ENCODE data around the gene HSPA1A. TPM values are rescaled to one million over a fixed set of nuclear protein-coding genes. Genes with fewer than 3 reads are reported as not detected.
"Not testable (repeated sequence)": the region's sequence is repeated elsewhere in the genome, so short reads cannot be mapped to it uniquely, and the experiment has no call there.

HSPA1A gene
- total RNA-seq, 1 donor from 2014 or later: 28.1 TPM

DNA sequence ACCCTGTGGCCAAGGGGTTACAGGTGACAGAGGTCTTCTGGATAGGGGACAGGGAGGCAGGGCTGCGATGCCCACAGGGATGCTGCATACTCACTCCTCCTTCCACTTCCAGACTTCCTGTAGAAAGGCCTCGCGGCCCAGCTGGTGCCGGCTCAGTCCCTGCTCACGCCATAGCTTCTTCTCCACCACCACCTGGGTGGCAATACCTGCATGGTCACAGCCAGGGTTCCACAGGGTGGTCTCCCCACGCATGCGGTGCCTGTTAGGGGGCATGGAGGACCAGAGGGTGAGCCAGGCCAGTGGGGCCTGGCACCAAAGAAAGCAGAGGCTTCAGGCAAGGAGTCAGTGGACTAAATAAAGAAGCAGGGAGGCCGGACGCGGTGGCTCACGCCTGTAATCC, 29.9 kb upstream of the HSPA1A start:
- DNase-seq (no peak), ATAC-seq (ENCODE audit: low read depth) (no peak)
- Mint-ChIP-seq H3K4me3 (no peak overlapping the region), H3K27me3 (no peaks in the 10 kb centered on the region), H3K27ac (no peak overlapping the region), H3K36me3 (ENCODE audit: low read depth) (peaks cover 56% of the 10 kb centered on the region), H3K9me3 (no peaks in the 10 kb centered on the region), H3K4me1 (peaks cover 21% of the 10 kb centered on the region)
- CTCF ChIA-PET: no interaction called here
- TF ChIP-seq, protein P1, sequence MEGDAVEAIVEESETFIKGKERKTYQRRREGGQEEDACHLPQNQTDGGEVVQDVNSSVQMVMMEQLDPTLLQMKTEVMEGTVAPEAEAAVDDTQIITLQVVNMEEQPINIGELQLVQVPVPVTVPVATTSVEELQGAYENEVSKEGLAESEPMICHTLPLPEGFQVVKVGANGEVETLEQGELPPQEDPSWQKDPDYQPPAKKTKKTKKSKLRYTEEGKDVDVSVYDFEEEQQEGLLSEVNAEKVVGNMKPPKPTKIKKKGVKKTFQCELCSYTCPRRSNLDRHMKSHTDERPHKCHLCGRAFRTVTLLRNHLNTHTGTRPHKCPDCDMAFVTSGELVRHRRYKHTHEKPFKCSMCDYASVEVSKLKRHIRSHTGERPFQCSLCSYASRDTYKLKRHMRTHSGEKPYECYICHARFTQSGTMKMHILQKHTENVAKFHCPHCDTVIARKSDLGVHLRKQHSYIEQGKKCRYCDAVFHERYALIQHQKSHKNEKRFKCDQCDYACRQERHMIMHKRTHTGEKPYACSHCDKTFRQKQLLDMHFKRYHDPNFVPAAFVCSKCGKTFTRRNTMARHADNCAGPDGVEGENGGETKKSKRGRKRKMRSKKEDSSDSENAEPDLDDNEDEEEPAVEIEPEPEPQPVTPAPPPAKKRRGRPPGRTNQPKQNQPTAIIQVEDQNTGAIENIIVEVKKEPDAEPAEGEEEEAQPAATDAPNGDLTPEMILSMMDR (IDR thresholded peaks at IDR 0.05): no peak
- intact Hi-C loops (cut with micrococcal nuclease): no loop called here
- POLR2A ChIA-PET: interaction anchor here (1.3 kb wide), 1 partner anchor 10 kb away, joined by 5 read pairs; the partner anchor contains the start of gene VARS1

DNA sequence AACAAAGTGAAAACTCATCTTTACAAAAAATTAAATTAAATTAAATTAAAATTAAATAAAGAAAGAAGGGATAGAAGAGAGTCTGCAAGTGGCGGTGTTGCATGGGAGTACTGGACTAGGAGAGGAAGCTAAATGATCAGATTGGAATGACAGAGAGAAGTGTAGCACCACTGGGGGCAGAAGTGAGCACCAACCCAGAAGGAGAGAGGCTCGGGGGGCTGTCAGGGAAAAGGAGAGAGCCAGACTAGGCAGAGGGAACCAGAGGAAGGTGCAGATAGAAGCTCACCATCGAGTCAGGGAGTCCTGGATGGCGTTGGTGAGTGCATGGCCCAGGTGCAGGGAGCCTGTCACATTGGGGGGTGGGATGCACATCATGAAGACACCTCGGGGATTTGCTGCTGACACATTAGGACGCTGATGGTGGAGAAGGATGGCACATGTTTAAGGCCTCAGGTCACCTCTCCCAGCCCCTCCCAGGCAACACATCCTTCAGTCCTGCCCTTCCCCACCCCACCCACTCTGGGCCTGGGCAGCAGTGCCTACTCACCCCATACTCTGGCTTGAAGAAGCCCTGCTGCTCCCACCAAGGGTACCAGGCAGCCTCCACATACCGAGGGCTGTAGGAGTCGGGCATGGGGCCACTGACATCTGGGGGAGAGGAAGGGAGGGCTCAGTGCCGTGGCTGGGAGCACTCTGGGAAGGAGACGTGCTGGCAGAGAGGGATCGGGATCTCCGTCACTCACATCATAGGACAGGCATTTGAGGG, 23.8 kb upstream of the HSPA1A start:
- Mint-ChIP-seq H3K4me3 (peak overlapping the region; percentile 42), H3K9me3 (no peaks in the 10 kb centered on the region), H3K4me1 (peaks cover 67% of the 10 kb centered on the region), H3K27ac (peak overlapping the region; percentile 72), H3K27me3 (no peaks in the 10 kb centered on the region), H3K36me3 (ENCODE audit: low read depth) (peaks cover 45% of the 10 kb centered on the region)
- no peak for ATAC-seq (ENCODE audit: low read depth)
- TF ChIP-seq, protein P1 (IDR thresholded peaks at IDR 0.05): no peak
- CTCF ChIA-PET: interaction anchor here (0.6 to 1.6 kb wide), 10 partner anchors 9 to 208 kb away, joined by 3 to 8 read pairs (median 4); partner anchors contain the start of genes CLIC1, DDAH2, LSM2 and MSH5
- intact Hi-C loops (cut with micrococcal nuclease): loop anchor here (1.0 kb wide), 1 partner anchor 244 kb away; the partner anchor contains the start of gene NFKBIL1
- no peak for DNase-seq
- POLR2A ChIA-PET: interaction anchor here (0.6 to 4.4 kb wide), 7 partner anchors 14 to 131 kb away, joined by 3 to 43 read pairs (median 7); partner anchors contain the start of genes C6orf47, CLIC1, LSM2 and MSH5

DNA sequence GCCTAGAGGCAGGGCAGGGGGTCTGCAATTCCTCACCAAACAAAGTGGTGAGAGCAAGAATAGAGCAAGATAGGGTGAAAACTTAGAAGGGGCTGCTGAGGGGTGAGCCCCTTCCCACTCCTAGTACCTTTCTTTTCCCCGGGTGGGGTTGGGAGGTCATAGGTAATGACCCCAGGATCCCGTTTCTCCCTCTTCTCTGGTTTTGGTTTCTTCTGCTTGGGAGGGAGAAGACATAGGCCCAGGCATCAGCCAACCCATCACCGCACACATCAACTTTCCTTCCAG, 23.3 kb upstream of the HSPA1A start:
- peak overlapping the region; percentile 46 for H3K27ac Mint-ChIP-seq
- H3K4me3 Mint-ChIP-seq: no peak overlapping the region
- H3K36me3 Mint-ChIP-seq (ENCODE audit: low read depth): peaks cover 45% of the 10 kb centered on the region
- CTCF ChIA-PET: interaction anchor here (1.5 kb wide), 1 partner anchor 13 kb away, joined by 5 read pairs; no protein-coding TSS in a partner anchor
- H3K27me3 Mint-ChIP-seq: no peaks in the 10 kb centered on the region
- DNase-seq (no peak), ATAC-seq (ENCODE audit: low read depth) (no peak)
- TF ChIP-seq, protein P1 (IDR thresholded peaks at IDR 0.05): no peak
- no peaks in the 10 kb centered on the region for H3K9me3 Mint-ChIP-seq
- intact Hi-C loops (cut with micrococcal nuclease): no loop called here
- POLR2A ChIA-PET: interaction anchor here (2.0 to 4.4 kb wide), 2 partner anchors 14 to 53 kb away, joined by 11 to 43 read pairs; partner anchors contain the start of genes LSM2 and MSH5
- peaks cover 72% of the 10 kb centered on the region for H3K4me1 Mint-ChIP-seq

DNA sequence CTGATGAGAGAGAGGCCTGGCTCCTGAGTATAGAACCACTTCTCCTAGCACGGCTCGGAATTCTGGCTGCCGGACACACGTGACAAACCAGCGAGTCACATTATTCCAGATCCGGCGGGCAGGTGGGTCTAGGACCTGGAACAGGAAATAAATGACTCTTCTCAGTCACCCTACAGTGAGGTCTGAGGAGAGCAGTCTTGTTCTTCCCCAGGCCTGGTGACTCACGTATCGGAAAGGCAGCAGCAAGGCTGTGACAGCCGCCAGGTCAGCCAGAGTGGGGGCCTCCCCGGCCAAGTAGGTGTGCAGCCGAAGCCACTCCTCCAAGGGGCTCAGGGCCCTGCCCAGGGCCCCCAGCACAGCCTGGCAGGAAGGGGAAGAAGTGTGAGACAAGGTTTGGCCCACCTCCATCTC, 22.6 kb upstream of the HSPA1A start:
- H3K27me3 Mint-ChIP-seq: no peaks in the 10 kb centered on the region
- DNase-seq: no peak
- H3K36me3 Mint-ChIP-seq (ENCODE audit: low read depth): peaks cover 46% of the 10 kb centered on the region
- peak overlapping the region; percentile 46 for H3K27ac Mint-ChIP-seq
- peaks cover 76% of the 10 kb centered on the region for H3K4me1 Mint-ChIP-seq
- ChIA-PET CTCF (no interaction called here), POLR2A (interaction anchor here (2.0 to 4.0 kb wide), 2 partner anchors 14 to 62 kb away, joined by 11 to 19 read pairs; partner anchors contain the start of genes DDAH2 and LSM2)
- no peak for ATAC-seq (ENCODE audit: low read depth)
- H3K4me3 Mint-ChIP-seq: no peak overlapping the region
- intact Hi-C loops (cut with micrococcal nuclease): no loop called here
- H3K9me3 Mint-ChIP-seq: no peaks in the 10 kb centered on the region
- TF ChIP-seq, protein P1 (IDR thresholded peaks at IDR 0.05): no peak

DNA sequence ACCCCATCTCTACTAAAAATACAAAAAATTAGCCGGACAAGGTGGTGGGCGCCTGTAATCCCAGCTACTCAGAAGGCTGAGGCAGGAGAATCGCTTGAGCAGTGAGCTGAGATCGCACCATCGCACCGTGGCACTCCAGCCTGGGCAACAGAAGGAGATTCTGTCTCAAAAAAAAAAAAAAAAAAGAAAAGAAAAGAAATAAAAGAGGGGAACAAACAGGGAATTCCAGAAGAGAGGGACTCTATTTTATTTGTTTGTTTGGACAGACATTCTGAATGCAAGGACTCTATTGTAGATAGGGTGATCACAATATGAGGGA, 21.5 kb upstream of the HSPA1A start:
- Mint-ChIP-seq H3K4me1 (peaks cover 77% of the 10 kb centered on the region), H3K36me3 (ENCODE audit: low read depth) (peaks cover 46% of the 10 kb centered on the region), H3K4me3 (peak overlapping the region; percentile 98), H3K27ac (peak overlapping the region; percentile 98)
- DNase-seq; H3K27me3 Mint-ChIP-seq; H3K9me3 Mint-ChIP-seq; ATAC-seq (ENCODE audit: low read depth); CTCF ChIA-PET: not testable (repeated sequence)
- intact Hi-C loops (cut with micrococcal nuclease): loop anchor here (1.0 to 2.0 kb wide), 4 partner anchors 17 to 69 kb away; partner anchors contain the start of genes NEU1 and VWA7
- POLR2A ChIA-PET: interaction anchor here (0.7 to 4.0 kb wide), 2 partner anchors 64 to 211 kb away, joined by 6 to 19 read pairs; partner anchors contain the start of genes DDAH2 and LTB

Measured in activated B cell treated with CpG ODN at 0.5 μM for 24 hours (primary cell).